GM19397 (cell line): Measurements from ENCODE around the gene C11orf42.

Experiments used
- ATAC-seq: cut with Tn5 transposase; IDR thresholded peaks from one replicate; pipeline ENCODE4 v1.9.1; 2021; ENCODE audit warnings: mild to moderate bottlenecking, moderate library complexity; ENCODE audit not compliant: unreplicated experiment

The C11orf42 gene

GRCh38 chr11:6205366-6205765, at the start of gene C11orf42:
Gene C11orf42, plus strand, starts transcription at chr11:6205557. Its CDS starts 59 bp downstream, at chr11:6205616.
- no peak for ATAC-seq

DNA sequence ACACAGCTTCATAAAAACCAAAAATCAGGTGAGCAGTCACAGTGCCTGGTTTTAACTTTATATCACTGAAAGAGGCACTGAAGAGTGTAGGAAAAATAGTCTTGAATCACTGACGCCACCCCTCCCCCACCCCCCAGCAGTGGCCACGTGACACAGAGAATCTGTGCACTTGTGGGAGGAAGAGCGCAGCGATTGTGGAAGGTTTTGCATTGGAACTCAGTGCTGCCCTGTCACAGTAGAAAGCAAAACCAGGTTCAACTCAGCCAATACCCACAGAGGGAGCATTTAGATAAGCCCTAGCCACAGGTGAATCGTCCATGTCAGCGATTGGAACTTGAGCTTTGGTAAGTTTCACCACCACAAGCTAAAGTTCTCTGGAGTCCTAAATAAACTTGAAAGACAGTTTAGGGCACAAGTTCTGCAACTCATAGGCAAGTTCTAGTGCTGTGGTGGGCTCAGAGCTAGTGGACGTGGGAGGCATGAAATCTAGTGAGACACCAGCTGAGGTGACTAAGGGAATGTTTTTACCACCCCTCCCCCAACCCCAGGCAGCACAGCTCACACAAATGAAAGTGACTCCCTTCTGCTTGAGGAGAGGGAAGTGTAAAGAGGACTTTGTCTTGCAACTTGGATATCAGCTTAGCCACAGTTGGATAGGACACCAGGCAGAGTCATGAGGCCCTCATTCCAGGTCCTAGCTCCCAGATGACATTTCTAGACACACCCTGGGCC, 48.6 kb upstream of the C11orf42 start:
- no peak for ATAC-seq

DNA sequence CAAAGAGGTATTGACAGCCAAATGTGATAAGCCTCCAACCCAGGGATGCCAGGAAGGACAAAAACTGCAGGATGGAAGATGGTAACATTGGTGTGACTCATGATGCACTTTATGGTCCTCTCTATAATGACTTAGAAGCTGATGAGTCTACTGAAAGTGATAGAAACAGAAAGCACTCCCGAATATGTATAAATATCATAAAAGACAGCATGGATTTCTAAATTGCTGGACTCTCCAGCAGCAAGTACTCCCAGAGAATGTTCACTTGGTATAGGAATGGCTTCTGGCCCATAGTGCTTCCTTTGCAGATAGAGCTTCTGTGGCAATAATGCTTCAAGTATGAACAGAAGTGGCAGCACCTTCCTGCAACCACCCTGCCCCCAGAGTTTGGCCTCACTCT, 35.1 kb upstream of the C11orf42 start, which contains the start of gene OR52B2:
OR52B2 (minus strand) TSS at position 101 of the 400 bp plus-strand sequence; CDS start at position 101, 0 bp downstream.
- no peak for ATAC-seq

DNA sequence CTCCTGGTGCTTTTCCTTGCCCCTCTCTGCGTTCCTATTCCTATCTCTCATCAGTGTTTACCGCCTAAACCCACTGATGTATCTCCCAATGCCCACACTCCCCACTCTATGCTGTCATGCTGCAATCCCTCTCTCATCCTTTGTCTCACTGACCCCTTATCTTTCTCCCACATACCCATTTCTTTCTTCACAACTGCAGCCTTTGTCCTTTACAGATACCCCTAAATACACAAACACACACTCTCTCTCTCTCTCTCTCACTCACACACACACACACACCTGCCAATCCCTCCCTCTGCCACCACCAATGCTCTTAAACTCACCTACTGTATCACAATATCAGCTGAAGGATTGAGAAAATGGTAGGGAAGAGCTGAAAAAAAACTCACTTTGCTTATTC, 29.9 kb upstream of the C11orf42 start:
- no peak for ATAC-seq

DNA sequence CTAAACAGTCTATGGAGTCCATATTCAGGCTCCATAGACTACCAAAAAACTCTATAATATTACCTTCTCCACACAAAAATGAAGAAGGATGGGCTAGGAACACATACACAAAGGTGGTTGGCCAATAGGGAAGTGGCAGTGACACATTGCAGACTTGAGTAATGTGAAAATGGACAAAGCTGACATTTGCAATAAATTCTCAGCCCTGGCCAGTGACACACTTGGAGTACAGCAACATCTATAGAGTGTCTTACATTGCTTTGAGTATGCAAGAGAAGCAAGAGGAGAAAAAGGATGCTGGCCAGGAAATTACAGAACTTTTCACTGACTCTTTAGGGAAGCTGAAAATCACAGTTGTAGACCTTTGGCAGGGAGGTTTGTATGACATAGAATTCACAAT, 13.6 kb upstream of the C11orf42 start:
- ATAC-seq = no peak

DNA sequence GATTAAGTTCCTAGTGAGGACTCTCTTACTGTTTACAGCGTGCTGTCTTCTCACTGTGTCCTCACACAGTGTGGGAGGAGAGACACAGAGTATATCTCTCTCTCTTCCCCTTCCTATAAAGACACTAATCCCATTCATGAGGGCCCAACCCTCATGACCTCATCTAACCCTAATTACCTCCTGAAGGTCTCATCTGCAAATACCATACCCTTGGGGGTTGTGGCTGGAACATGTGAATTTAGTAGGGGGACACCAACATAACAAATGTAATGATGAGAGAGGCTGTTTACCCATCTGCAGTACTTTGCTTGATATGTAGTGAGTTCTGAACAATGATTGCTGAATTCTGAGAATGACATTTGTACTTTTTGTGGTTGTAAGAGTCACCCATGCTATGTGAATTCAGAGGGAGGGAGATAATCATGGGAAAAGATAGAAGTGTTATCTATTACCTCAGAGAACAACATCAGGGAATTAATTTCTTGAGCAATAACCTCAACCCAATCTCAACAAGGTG, 11.2 kb upstream of the C11orf42 start:
- ATAC-seq = no peak

GRCh38 chr11:6196396-6196795, 9.0 kb upstream of the C11orf42 start:
- ATAC-seq = no peak

- no peak for ATAC-seq
Observed at GRCh38 chr11:6197466-6198200, 7.7 kb upstream of the C11orf42 start.

DNA sequence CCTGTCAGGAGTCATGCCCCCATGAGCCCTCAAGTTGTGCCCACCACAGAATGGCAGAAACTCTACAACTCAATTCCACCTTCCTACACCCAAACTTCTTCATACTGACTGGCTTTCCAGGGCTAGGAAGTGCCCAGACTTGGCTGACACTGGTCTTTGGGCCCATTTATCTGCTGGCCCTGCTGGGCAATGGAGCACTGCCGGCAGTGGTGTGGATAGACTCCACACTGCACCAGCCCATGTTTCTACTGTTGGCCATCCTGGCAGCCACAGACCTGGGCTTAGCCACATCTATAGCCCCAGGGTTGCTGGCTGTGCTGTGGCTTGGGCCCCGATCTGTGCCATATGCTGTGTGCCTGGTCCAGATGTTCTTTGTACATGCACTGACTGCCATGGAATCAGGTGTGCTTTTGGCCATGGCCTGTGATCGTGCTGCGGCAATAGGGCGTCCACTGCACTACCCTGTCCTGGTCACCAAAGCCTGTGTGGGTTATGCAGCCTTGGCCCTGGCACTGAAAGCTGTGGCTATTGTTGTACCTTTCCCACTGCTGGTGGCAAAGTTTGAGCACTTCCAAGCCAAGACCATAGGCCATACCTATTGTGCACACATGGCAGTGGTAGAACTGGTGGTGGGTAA, 6.1 kb upstream of the C11orf42 start, which contains the start of gene OR52W1:
OR52W1 (plus strand) TSS at position 51 of the 637 bp plus-strand sequence; CDS start at position 51, 0 bp downstream.
- ATAC-seq = no peak

- ATAC-seq = no peak
Observed at GRCh38 chr11:6200975-6201374, 4.4 kb upstream of the C11orf42 start.

GRCh38 chr11:6201481-6201880, 3.9 kb upstream of the C11orf42 start:
- no peak for ATAC-seq

DNA sequence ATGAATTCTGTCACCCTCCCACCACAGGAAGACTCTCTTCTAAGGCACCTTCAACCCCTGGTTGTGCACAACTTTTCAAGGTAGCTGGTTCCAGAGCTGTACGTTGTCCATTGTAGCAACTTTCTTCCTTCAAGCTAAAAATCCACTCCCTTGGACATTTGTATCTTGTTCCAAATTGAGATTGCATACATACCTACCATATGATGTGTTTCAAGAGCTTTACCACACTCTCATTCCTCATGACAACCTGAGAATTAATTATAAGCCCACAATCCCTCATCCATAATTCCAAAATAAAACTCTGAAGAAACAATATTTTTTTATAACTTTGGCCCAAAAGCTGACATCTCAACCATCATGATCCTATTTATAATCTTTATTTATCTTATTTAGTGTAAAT, 3.3 kb upstream of the C11orf42 start:
- ATAC-seq = no peak

- peak; percentile 58 for ATAC-seq
Observed at GRCh38 chr11:6203327-6203726, 2.0 kb upstream of the C11orf42 start.

DNA sequence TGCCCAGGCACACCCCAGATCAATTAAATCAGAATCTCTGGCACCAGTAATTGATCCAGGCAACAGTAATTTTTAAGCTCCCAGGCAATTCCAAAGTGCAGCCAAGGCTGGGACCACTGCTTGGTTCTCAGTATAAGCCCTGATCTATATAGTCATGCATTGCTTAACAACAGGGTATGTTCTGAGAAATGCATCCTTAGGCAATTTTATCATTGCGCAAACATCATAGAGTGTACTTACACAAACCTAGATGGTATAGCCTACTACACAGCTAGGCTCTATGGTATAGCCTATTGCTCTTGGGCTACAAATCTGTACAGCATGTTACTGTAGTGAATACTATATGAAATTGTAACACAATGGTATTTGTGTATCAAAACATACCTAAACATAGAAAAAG, 651 bp upstream of the C11orf42 start:
- no peak for ATAC-seq

- no peak for ATAC-seq
Observed at GRCh38 chr11:6206456-6207180, 1.3 kb downstream of the C11orf42 start.

DNA sequence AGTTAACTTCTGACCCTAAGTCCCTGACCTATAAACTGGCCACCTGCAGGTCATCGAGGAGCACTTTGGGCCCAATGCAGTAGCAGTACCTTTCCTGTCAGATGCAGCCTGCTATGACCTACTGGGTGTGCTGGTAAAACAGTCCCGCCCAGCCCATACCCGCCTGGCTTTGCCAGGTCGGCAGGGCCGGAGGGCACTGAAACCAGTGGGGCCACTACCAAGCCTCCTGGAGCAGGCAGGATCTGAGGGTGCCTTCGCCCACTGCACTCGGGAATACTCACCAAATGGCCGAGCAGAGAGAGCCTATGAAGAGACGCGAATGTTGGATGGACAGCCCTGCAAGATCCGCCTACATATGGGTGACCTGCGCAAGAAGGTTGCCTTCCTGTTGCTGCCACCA, 4.4 kb downstream of the C11orf42 start:
- no peak for ATAC-seq

DNA sequence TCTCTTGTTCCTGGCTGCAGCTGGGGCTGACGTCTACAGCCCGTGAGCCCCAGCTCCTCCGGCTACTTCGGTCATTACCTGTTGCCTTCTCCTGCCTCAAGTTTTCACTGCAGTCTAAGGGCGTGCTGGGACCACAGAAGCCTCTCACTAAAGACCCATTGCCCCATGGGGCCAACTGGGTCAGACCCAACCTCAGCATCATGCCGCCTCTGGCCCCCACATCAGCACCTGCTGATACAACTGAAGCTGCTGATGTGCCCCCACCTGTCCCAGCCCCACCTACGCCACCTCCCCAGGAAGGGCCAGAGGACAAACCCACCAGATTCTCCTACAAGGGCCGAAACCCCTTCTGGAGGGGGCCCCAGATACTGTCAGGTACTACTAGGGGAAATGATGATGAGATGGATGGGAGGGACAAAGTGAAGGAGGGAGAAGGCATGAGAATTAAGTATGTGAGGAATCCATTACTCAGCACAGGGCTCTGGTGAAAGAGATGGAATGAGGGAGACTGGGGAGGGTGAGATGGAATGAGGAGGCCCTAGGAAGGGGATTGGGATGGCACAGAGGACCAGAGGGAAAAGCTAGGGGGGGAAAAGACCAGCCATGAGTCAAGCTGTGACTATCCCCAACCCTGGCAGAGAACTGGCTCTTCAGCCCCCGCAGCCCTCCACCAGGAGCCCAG, 5.1 kb downstream of the C11orf42 start:
- ATAC-seq = no peak

DNA sequence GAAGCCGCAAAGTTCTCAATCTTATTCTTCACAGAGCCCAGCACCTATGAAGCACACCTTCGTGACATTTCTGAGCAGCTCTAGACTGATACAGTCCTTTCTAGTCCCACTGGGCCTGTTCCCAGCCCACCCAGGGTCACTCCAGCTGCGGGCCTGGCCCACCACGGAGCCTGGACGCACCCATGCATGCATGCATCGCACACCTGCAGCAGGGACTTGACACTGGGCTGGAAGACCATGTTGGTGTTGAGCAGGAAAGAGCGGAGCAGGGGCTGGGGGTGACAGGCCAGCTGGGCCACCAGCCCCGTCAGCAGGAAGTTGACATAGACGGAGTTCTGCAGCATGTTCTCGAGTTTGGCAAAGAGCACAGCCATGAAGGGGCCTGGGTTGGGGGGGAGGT, 9.2 kb downstream of the C11orf42 start:
- no peak for ATAC-seq

GRCh38 chr11:6216501-6216900, 11.1 kb downstream of the C11orf42 start:
- ATAC-seq = no peak

DNA sequence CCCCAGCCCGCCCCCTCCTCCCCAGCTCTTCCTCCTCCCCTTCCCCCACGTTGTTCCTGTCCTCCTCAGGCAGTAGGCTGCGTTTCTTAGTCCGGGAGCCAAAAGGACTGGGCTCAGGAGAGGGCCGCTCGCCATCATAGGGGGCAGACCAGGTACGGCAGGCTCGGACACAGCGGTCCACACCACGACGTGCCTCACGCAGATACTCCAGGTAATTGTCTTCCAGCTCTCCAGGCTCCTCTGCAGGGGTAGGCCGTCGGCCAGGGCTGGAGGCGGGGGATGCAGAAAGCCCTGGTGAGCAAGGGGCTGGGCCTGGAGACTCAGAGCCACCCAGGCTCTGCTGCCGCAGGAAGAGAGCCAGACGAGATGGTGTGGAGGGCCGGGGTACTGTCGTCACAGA, 12.4 kb downstream of the C11orf42 start:
- no peak for ATAC-seq
